Measurements from ENCODE around the gene BCAS3.

Gene BCAS3

GRCh38 chr17:61128661-61129115 is 451.0 kb downstream of the BCAS3 start:
- ATAC-seq, result no peak
- TF ChIP-seq ZNF8 (CRISPR knock-in tag; IDR thresholded peaks at IDR 0.05), result no peak
- no peak for TF ChIP-seq ESRRG (CRISPR knock-in tag; IDR thresholded peaks at IDR 0.05)
- no peak for TF ChIP-seq CSDC2 (CRISPR knock-in tag; IDR thresholded peaks at IDR 0.05)
- TF ChIP-seq ISL1 (CRISPR knock-in tag; IDR thresholded peaks at IDR 0.05), result no peak
- TF ChIP-seq ZC3H10 (CRISPR knock-in tag; IDR thresholded peaks at IDR 0.05), result no peak
- TF ChIP-seq RARB (CRISPR knock-in tag; IDR thresholded peaks at IDR 0.05), result no peak
- TF ChIP-seq POU6F1 (CRISPR knock-in tag; IDR thresholded peaks at IDR 0.05; ENCODE audit: borderline replicate concordance, low read depth), result no peak
- TF ChIP-seq PPARA (CRISPR knock-in tag; IDR thresholded peaks at IDR 0.05; ENCODE audit: borderline replicate concordance), result no peak
- TF ChIP-seq, protein P1, sequence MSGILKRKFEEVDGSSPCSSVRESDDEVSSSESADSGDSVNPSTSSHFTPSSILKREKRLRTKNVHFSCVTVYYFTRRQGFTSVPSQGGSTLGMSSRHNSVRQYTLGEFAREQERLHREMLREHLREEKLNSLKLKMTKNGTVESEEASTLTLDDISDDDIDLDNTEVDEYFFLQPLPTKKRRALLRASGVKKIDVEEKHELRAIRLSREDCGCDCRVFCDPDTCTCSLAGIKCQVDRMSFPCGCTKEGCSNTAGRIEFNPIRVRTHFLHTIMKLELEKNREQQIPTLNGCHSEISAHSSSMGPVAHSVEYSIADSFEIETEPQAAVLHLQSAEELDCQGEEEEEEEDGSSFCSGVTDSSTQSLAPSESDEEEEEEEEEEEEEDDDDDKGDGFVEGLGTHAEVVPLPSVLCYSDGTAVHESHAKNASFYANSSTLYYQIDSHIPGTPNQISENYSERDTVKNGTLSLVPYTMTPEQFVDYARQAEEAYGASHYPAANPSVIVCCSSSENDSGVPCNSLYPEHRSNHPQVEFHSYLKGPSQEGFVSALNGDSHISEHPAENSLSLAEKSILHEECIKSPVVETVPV (CRISPR knock-in tag; IDR thresholded peaks at IDR 0.05), result no peak

DNA sequence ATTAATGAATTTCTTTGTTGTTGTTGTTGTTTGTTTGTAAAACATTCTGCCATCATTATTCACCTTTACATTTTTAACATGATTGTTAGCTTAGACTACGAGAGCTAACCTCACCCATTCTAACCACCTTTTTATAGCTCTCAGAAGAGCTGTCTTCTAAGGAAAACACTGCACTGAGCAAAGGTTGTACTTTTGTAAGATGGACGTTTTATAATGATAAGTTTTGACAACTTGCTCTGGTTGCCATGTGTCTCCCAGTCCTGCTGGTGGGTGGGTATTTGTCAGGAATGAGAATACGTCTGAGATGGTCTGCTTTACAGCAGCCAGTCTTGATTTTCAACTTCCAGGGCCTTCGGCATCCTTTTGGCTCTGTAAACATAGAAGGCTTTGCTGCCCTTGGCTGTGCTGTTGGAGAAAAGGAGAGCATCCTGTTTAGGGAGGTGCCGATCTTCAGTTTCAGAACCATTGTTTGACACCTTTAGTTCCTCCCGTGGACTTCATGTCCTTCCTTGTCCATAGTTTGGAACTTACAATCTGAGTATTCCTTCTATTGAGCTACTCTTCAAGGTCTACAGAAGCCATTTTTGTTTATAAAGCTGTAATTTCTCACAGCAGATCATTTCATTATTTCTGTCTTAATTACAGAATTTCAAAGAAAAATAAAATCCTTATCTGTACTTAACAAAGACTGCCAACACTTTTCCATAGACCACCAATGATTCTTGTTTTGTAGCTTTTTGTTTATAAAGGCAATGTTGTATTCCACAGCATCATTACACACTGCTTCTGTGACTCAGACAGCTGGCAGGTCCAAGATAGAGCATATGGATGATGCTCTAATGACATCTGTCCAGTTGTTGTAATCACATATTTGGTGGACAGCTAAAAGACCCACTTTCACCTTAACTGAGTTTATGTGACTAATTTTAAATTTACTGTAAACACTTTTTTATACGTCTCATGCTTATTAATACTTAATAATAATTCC is 451.9 kb downstream of the BCAS3 start:
- no peak for TF ChIP-seq ZNF8 (CRISPR knock-in tag; IDR thresholded peaks at IDR 0.05)
- no peak for TF ChIP-seq POU6F1 (CRISPR knock-in tag; IDR thresholded peaks at IDR 0.05; ENCODE audit: borderline replicate concordance, low read depth)
- TF ChIP-seq OSR1 (CRISPR knock-in tag; IDR thresholded peaks at IDR 0.05), result no peak
- TF ChIP-seq ISL1 (CRISPR knock-in tag; IDR thresholded peaks at IDR 0.05), result no peak
- TF ChIP-seq, protein P2, sequence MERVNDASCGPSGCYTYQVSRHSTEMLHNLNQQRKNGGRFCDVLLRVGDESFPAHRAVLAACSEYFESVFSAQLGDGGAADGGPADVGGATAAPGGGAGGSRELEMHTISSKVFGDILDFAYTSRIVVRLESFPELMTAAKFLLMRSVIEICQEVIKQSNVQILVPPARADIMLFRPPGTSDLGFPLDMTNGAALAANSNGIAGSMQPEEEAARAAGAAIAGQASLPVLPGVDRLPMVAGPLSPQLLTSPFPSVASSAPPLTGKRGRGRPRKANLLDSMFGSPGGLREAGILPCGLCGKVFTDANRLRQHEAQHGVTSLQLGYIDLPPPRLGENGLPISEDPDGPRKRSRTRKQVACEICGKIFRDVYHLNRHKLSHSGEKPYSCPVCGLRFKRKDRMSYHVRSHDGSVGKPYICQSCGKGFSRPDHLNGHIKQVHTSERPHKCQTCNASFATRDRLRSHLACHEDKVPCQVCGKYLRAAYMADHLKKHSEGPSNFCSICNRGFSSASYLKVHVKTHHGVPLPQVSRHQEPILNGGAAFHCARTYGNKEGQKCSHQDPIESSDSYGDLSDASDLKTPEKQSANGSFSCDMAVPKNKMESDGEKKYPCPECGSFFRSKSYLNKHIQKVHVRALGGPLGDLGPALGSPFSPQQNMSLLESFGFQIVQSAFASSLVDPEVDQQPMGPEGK (CRISPR knock-in tag; IDR thresholded peaks at IDR 0.05; ENCODE audit: borderline replicate concordance), result no peak
- TF ChIP-seq, protein P3, sequence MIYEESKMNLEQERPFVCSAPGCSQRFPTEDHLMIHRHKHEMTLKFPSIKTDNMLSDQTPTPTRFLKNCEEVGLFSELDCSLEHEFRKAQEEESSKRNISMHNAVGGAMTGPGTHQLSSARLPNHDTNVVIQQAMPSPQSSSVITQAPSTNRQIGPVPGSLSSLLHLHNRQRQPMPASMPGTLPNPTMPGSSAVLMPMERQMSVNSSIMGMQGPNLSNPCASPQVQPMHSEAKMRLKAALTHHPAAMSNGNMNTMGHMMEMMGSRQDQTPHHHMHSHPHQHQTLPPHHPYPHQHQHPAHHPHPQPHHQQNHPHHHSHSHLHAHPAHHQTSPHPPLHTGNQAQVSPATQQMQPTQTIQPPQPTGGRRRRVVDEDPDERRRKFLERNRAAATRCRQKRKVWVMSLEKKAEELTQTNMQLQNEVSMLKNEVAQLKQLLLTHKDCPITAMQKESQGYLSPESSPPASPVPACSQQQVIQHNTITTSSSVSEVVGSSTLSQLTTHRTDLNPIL (CRISPR knock-in tag; IDR thresholded peaks at IDR 0.05; ENCODE audit: low read depth), result no peak
- TF ChIP-seq ARNTL (CRISPR knock-in tag; IDR thresholded peaks at IDR 0.05; ENCODE audit: borderline replicate concordance, low read depth), result no peak
- TF ChIP-seq, protein P1 (CRISPR knock-in tag; IDR thresholded peaks at IDR 0.05), result no peak
- TF ChIP-seq SNAI2 (CRISPR knock-in tag; IDR thresholded peaks at IDR 0.05), result no peak
- TF ChIP-seq ZC3H10 (CRISPR knock-in tag; IDR thresholded peaks at IDR 0.05), result no peak
- ATAC-seq, result peak; percentile 32

GRCh38 chr17:61130330-61130729 is 452.7 kb downstream of the BCAS3 start:
- TF ChIP-seq, protein P4, sequence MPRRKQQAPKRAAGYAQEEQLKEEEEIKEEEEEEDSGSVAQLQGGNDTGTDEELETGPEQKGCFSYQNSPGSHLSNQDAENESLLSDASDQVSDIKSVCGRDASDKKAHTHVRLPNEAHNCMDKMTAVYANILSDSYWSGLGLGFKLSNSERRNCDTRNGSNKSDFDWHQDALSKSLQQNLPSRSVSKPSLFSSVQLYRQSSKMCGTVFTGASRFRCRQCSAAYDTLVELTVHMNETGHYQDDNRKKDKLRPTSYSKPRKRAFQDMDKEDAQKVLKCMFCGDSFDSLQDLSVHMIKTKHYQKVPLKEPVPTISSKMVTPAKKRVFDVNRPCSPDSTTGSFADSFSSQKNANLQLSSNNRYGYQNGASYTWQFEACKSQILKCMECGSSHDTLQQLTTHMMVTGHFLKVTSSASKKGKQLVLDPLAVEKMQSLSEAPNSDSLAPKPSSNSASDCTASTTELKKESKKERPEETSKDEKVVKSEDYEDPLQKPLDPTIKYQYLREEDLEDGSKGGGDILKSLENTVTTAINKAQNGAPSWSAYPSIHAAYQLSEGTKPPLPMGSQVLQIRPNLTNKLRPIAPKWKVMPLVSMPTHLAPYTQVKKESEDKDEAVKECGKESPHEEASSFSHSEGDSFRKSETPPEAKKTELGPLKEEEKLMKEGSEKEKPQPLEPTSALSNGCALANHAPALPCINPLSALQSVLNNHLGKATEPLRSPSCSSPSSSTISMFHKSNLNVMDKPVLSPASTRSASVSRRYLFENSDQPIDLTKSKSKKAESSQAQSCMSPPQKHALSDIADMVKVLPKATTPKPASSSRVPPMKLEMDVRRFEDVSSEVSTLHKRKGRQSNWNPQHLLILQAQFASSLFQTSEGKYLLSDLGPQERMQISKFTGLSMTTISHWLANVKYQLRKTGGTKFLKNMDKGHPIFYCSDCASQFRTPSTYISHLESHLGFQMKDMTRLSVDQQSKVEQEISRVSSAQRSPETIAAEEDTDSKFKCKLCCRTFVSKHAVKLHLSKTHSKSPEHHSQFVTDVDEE (CRISPR knock-in tag; IDR thresholded peaks at IDR 0.05), result no peak
- TF ChIP-seq, protein P1 (CRISPR knock-in tag; IDR thresholded peaks at IDR 0.05), result no peak
- TF ChIP-seq ZFP30 (CRISPR knock-in tag; IDR thresholded peaks at IDR 0.05) (no peak), OSR1 (CRISPR knock-in tag; IDR thresholded peaks at IDR 0.05) (no peak)
- TF ChIP-seq, protein P3 (CRISPR knock-in tag; IDR thresholded peaks at IDR 0.05; ENCODE audit: low read depth), result no peak
- TF ChIP-seq, protein P2 (CRISPR knock-in tag; IDR thresholded peaks at IDR 0.05; ENCODE audit: borderline replicate concordance), result no peak
- ATAC-seq, result no peak
